NB4 (cell line): ENCODE data around the gene AUTS2.

Experiments used
- CTCF ChIP-seq: IDR thresholded peaks from one replicate; pipeline ENCODE4 v1.5.1; 2012; ENCODE audit warnings: low read depth, low read length
- POLR2A ChIP-seq: IDR thresholded peaks from 2 replicates; pipeline ENCODE4 v1.6.1; 2011; ENCODE audit warnings: mild to moderate bottlenecking; ENCODE audit not compliant: insufficient read length; ENCODE audit errors: extremely low read depth

- TF ChIP-seq CTCF (no peak), POLR2A (no peak)
Measured at GRCh38 chr7:70795948-70796347, 1197.7 kb downstream of the AUTS2 start.
